HEK293 (cell line): ENCODE measurements around the gene DKK3.

Experiments used
- CTCF ChIA-PET: fragments of 350-600 bp; formaldehyde crosslinking; extraction: SDS; loops from one replicate; lab custom pipeline; 2021; ENCODE audit warnings: antibody characterized with exemption; lab: Yijun Ruan, JAX
- POLR2A ChIA-PET: fragments of 300-600 bp; formaldehyde crosslinking; extraction: SDS; loops from one replicate; lab custom pipeline; 2020; ENCODE audit warnings: antibody characterized with exemption, inconsistent platforms; lab: Yijun Ruan, JAX
- H3K27ac ChIP-seq: fragments of 200-500 bp; sonication (Bioruptor generic); 2 replicates; pipeline ENCODE4 v1.5.1; 2014; ENCODE audit warnings: low read depth, low read length, control low read depth, inconsistent platforms; ENCODE audit errors: extremely low read depth
- H3K36me3 ChIP-seq, 2 experiments: fragments of 200-500 bp in 1 of 2; sonication (Bioruptor generic) in 1 of 2; 1 replicate in 1 of 2; 2 replicates in 1 of 2; pipeline ENCODE4 v1.5.1; 2014 to 2017; ENCODE audit warnings: inconsistent platforms in 2 of 2, low read length in 2 of 2; ENCODE audit not compliant: control insufficient read depth in 2 of 2, insufficient read depth in 1 of 2
- H3K4me1 ChIP-seq: fragments of 200-500 bp; sonication (Bioruptor generic); 2 replicates; pipeline ENCODE4 v1.5.1; 2014; ENCODE audit warnings: mild to moderate bottlenecking, low read length, inconsistent platforms; ENCODE audit not compliant: control insufficient read depth, insufficient read depth
- H3K4me3 ChIP-seq: 2 replicates; pipeline ENCODE4 v1.5.1; 2011; ENCODE audit warnings: low read depth, mild to moderate bottlenecking, control low read depth, low read length, moderate library complexity
- H3K9me3 ChIP-seq: fragments of 200-500 bp; sonication (Bioruptor generic); 2 replicates; pipeline ENCODE4 v1.5.1; 2014; ENCODE audit warnings: low read depth, low read length, inconsistent platforms; ENCODE audit not compliant: control insufficient read depth, insufficient read depth
- YY1 ChIP-seq: fragments of 450-650 bp; formaldehyde crosslinking; IDR thresholded peaks from 2 replicates; pipeline ENCODE4 v1.5.1; 2018; ENCODE audit warnings: missing biosample characterization, missing genetic modification characterization
- ZNF132 ChIP-seq: fragments of 450-650 bp; formaldehyde crosslinking; IDR thresholded peaks from 2 replicates; pipeline ENCODE4 v1.5.1; 2017; ENCODE audit warnings: missing biosample characterization, missing genetic modification characterization, borderline replicate concordance
- ZNF157 ChIP-seq: fragments of 450-650 bp; formaldehyde crosslinking; IDR thresholded peaks from 2 replicates; pipeline ENCODE4 v1.5.1; 2016; ENCODE audit warnings: missing biosample characterization, missing genetic modification characterization
- ZNF175 ChIP-seq: fragments of 450-650 bp; formaldehyde crosslinking; IDR thresholded peaks from 2 replicates; pipeline ENCODE4 v1.5.1; 2016; ENCODE audit warnings: missing biosample characterization, missing genetic modification characterization
- ZNF19 ChIP-seq: fragments of 450-650 bp; formaldehyde crosslinking; IDR thresholded peaks from 2 replicates; pipeline ENCODE4; 2016; ENCODE audit warnings: missing biosample characterization, missing genetic modification characterization, low read depth
- ZNF223 ChIP-seq: fragments of 450-650 bp; formaldehyde crosslinking; IDR thresholded peaks from 2 replicates; pipeline ENCODE4 v1.5.1; 2016; ENCODE audit warnings: missing biosample characterization, missing genetic modification characterization
- ZNF239 ChIP-seq: fragments of 450-650 bp; formaldehyde crosslinking; IDR thresholded peaks from 2 replicates; pipeline ENCODE4 v1.5.1; 2016; ENCODE audit warnings: missing biosample characterization, missing genetic modification characterization
- ZNF391 ChIP-seq: fragments of 450-650 bp; formaldehyde crosslinking; IDR thresholded peaks from 2 replicates; pipeline ENCODE4 v1.5.1; 2016; ENCODE audit warnings: low read depth, missing biosample characterization, missing genetic modification characterization, borderline replicate concordance
- ZNF529 ChIP-seq: fragments of 450-650 bp; formaldehyde crosslinking; IDR thresholded peaks from 2 replicates; pipeline ENCODE4 v1.5.1; 2017; ENCODE audit warnings: missing genetic modification characterization, missing biosample characterization; ENCODE audit not compliant: insufficient replicate concordance
- ZNF654 ChIP-seq: fragments of 450-650 bp; formaldehyde crosslinking; IDR thresholded peaks from 2 replicates; pipeline ENCODE4 v1.5.1; 2016; ENCODE audit warnings: low read depth, missing biosample characterization, missing genetic modification characterization
- ZNF664 ChIP-seq: fragments of 450-650 bp; formaldehyde crosslinking; IDR thresholded peaks from 2 replicates; pipeline ENCODE4 v1.5.1; 2016; ENCODE audit warnings: missing biosample characterization, missing genetic modification characterization
- ZNF768 ChIP-seq: fragments of 450-650 bp; formaldehyde crosslinking; IDR thresholded peaks from 2 replicates; pipeline ENCODE4 v1.5.1; 2018; ENCODE audit warnings: missing biosample characterization, mild to moderate bottlenecking, missing genetic modification characterization
- ZNF785 ChIP-seq: fragments of 450-650 bp; formaldehyde crosslinking; IDR thresholded peaks from 2 replicates; pipeline ENCODE4 v1.5.1; 2016; ENCODE audit warnings: missing biosample characterization, missing genetic modification characterization
- ZSCAN30 ChIP-seq: fragments of 450-650 bp; IDR thresholded peaks from 2 replicates; pipeline ENCODE4 v1.5.1; 2018; ENCODE audit warnings: missing biosample characterization, mild to moderate bottlenecking, missing genetic modification characterization, moderate library complexity
- TF ChIP-seq, protein P1 (sequence below): fragments of 450-650 bp; formaldehyde crosslinking; IDR thresholded peaks from 2 replicates; pipeline ENCODE4 v1.5.1; 2016; ENCODE audit warnings: missing biosample characterization, missing genetic modification characterization
- TF ChIP-seq, protein P2 (sequence below): fragments of 450-650 bp; formaldehyde crosslinking; IDR thresholded peaks from 2 replicates; pipeline ENCODE4 v1.5.1; 2017; ENCODE audit warnings: missing biosample characterization, missing genetic modification characterization
- TF ChIP-seq, protein P3 (sequence below): fragments of 450-650 bp; formaldehyde crosslinking; optimal IDR thresholded peaks from 2 replicates; pipeline ENCODE3; 2016; ENCODE audit warnings: missing biosample characterization, mild to moderate bottlenecking, missing genetic modification characterization

The DKK3 gene

DNA sequence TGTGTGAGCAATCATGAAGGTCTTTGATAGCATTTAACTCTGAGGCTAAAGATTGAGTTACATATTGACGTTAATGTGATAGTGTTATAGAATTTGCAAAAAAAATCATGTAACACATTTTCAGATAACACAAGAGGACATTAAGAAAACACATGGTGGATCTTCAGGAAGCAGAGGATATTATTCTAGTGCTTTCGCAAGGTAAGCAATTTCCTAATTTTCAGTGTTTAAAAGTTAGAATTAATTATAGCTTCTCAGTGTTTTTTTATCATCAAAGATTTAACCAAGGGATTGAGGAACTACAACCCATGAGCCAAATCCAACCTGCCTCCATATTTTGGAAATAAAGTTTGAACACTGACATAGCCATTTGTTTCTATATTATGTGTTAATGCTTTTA lies 78.5 kb downstream of the DKK3 start (continued):
- no peak for TF ChIP-seq ZNF239
- no peak for TF ChIP-seq ZNF664 (tag by site-specific recombination)
- TF ChIP-seq ZNF529 (tag by site-specific recombination): no peak
- TF ChIP-seq ZNF132: no peak
- no peak for TF ChIP-seq ZSCAN30 (tag by site-specific recombination)
- TF ChIP-seq ZNF175 (tag by site-specific recombination): no peak
- TF ChIP-seq, protein P1, sequence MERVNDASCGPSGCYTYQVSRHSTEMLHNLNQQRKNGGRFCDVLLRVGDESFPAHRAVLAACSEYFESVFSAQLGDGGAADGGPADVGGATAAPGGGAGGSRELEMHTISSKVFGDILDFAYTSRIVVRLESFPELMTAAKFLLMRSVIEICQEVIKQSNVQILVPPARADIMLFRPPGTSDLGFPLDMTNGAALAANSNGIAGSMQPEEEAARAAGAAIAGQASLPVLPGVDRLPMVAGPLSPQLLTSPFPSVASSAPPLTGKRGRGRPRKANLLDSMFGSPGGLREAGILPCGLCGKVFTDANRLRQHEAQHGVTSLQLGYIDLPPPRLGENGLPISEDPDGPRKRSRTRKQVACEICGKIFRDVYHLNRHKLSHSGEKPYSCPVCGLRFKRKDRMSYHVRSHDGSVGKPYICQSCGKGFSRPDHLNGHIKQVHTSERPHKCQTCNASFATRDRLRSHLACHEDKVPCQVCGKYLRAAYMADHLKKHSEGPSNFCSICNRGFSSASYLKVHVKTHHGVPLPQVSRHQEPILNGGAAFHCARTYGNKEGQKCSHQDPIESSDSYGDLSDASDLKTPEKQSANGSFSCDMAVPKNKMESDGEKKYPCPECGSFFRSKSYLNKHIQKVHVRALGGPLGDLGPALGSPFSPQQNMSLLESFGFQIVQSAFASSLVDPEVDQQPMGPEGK: no peak

DNA sequence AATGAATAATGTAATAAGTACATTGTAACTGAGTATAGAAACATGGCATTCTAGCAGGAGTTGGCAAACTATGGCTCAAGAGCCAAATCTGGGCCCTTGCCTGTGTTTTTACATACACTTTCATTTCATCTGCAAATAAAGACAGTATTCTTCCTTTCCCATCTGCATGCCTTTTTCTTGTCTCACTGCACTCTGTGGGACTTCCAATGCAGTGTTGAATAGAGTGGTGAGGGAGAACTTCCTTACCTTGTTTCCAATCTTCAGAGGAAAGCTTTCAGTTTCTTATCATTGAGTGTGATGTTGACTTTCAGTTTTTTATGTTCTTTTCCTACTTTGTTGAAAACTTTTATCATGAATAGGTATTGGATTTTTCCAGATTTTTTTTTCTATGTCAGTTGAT lies 84.6 kb downstream of the DKK3 start:
- peaks cover 0 to 41% of the 10 kb centered on the region in 2 experiments; a peak in 2 of 3 replicates for H3K36me3 ChIP-seq
- CTCF ChIA-PET: no interaction called here

DNA sequence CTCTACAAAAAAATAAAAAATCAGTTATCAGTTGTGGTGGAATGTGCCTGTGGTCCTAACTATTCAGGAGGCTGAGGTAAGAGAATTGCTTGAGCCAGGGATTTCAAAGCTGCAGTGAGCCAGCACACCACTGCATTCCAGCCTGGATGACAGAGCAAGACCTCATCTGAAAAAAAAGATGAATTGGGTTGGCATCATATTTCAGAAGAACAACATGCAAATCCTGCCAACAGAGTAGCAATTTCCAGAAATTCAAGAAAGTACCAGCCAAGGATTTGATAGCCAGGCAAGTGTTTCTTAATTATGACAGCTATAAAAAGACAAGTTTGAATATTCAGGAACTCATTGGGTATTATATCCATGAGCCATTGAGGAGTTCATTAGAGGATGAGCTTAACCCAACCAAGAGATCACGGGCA lies 91.4 kb downstream of the DKK3 start:
- Histone ChIP-seq H3K27ac (no peak overlapping the region), H3K36me3 (peaks cover 0 to 17% of the 10 kb centered on the region in 2 experiments; a peak in 2 of 3 replicates), H3K4me1 (no peaks in the 10 kb centered on the region), H3K4me3 (no peak overlapping the region), H3K9me3 (no peaks in the 10 kb centered on the region)
- TF ChIP-seq, protein P2, sequence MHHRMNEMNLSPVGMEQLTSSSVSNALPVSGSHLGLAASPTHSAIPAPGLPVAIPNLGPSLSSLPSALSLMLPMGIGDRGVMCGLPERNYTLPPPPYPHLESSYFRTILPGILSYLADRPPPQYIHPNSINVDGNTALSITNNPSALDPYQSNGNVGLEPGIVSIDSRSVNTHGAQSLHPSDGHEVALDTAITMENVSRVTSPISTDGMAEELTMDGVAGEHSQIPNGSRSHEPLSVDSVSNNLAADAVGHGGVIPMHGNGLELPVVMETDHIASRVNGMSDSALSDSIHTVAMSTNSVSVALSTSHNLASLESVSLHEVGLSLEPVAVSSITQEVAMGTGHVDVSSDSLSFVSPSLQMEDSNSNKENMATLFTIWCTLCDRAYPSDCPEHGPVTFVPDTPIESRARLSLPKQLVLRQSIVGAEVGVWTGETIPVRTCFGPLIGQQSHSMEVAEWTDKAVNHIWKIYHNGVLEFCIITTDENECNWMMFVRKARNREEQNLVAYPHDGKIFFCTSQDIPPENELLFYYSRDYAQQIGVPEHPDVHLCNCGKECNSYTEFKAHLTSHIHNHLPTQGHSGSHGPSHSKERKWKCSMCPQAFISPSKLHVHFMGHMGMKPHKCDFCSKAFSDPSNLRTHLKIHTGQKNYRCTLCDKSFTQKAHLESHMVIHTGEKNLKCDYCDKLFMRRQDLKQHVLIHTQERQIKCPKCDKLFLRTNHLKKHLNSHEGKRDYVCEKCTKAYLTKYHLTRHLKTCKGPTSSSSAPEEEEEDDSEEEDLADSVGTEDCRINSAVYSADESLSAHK: no peak
- ChIA-PET CTCF (interaction anchor here (0.7 kb wide), 1 partner anchor 9 kb away, joined by 3 read pairs; no protein-coding TSS in a partner anchor), POLR2A (interaction anchor here (0.6 kb wide), 1 partner anchor 1166 kb away, joined by 3 read pairs; the partner anchor contains the start of gene CTR9)

More for the DNA sequence above, 84.6 kb downstream of the DKK3 start:
- TF ChIP-seq YY1 (tag by site-specific recombination) (no peak), ZNF157 (tag by site-specific recombination) (no peak), ZNF768 (tag by site-specific recombination) (no peak), ZNF391 (tag by site-specific recombination) (no peak), ZNF785 (no peak), ZNF654 (tag by site-specific recombination) (no peak), ZNF19 (tag by site-specific recombination) (no peak), ZNF223 (tag by site-specific recombination) (no peak)
- TF ChIP-seq, protein P3, sequence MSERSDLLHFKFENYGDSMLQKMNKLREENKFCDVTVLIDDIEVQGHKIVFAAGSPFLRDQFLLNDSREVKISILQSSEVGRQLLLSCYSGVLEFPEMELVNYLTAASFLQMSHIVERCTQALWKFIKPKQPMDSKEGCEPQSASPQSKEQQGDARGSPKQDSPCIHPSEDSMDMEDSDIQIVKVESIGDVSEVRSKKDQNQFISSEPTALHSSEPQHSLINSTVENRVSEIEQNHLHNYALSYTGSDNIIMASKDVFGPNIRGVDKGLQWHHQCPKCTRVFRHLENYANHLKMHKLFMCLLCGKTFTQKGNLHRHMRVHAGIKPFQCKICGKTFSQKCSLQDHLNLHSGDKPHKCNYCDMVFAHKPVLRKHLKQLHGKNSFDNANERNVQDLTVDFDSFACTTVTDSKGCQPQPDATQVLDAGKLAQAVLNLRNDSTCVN (tag by site-specific recombination): no peak
- POLR2A ChIA-PET: no interaction called here
- no peaks in the 10 kb centered on the region for H3K4me1 ChIP-seq
- H3K4me3 ChIP-seq: no peak overlapping the region
- H3K27ac ChIP-seq: no peak overlapping the region
- no peaks in the 10 kb centered on the region for H3K9me3 ChIP-seq
